Left ventricle myocardium inferior (tissue), 1 donor: ENCODE results near the gene GATAD2B. TPM values are rescaled to one million over a fixed set of nuclear protein-coding genes. Genes with fewer than 3 reads are reported as not detected.
"Not testable (repeated sequence)": the region's sequence is repeated elsewhere in the genome, so short reads cannot be mapped to it uniquely, and the experiment has no call there.

ENCODE experiments used
- DNase-seq: peaks from one replicate; pipeline ENCODE4 v3.0.0-alpha.2; 2020
- H3K27ac ChIP-seq: fragments of 200-600 bp; replicated peaks from 2 replicates; pipeline ENCODE4 v1.8.0; 2021
- H3K27me3 ChIP-seq: fragments of 200-600 bp; 2 replicates; pipeline ENCODE4 v1.8.0; 2021; ENCODE audit warnings: low read depth
- H3K36me3 ChIP-seq: fragments of 200-600 bp; 2 replicates; pipeline ENCODE4 v1.8.0; 2021
- H3K4me1 ChIP-seq: fragments of 200-600 bp; 2 replicates; pipeline ENCODE4 v1.8.0; 2021
- H3K4me3 ChIP-seq: fragments of 200-600 bp; 2 replicates; pipeline ENCODE4 v1.8.0; 2021; ENCODE audit warnings: mild to moderate bottlenecking, moderate library complexity
- H3K9me3 ChIP-seq: fragments of 200-600 bp; replicated peaks from 2 replicates; pipeline ENCODE4 v1.8.0; 2021
- intact Hi-C: fragments of 100-400 bp; cut with micrococcal nuclease; formaldehyde crosslinking; loops from one replicate; pipeline ENCODE4 v1.11.0; 2022
- total RNA-seq: library from RNA; stranded (reverse); fragmentation: NEBNext Ultra II Directional; extraction: Animal tissue kit (Norgen Biotek cat#: 25700); gene quantifications from one replicate; pipeline ENCODE4 v1.2.1, GENCODE V29; 2021
- TF ChIP-seq, protein P1 (sequence below): fragments of 200-600 bp; IDR thresholded peaks from 2 replicates; pipeline ENCODE4 v1.8.0; 2021; ENCODE audit warnings: antibody characterized with exemption, mild to moderate bottlenecking, borderline replicate concordance
- donor health status: DM: no; HTN: yes; CAD: no; lungs with severe emphysema.

Gene GATAD2B
- total RNA-seq, 1 donor from 2014 or later: 35.4 TPM

DNA sequence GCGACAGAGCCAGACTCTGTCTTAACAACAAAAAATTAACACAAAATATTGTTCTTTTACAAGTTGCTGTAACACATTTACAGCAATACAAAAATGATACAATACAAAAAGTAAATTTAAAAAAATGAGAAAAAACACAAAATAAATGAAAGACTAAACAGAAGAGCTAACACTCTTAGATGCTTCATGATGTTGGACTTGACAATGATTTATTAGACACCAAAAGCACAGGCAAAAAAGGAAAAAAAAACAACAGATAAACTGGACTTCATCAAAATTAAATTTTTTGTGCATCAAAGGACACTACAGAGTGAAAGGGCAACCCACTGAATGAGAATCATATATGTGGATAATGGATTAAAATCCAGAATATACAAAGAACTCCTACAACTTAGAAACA is 16.4 kb downstream of the GATAD2B start:
- no peak overlapping the region for H3K27ac ChIP-seq

DNA sequence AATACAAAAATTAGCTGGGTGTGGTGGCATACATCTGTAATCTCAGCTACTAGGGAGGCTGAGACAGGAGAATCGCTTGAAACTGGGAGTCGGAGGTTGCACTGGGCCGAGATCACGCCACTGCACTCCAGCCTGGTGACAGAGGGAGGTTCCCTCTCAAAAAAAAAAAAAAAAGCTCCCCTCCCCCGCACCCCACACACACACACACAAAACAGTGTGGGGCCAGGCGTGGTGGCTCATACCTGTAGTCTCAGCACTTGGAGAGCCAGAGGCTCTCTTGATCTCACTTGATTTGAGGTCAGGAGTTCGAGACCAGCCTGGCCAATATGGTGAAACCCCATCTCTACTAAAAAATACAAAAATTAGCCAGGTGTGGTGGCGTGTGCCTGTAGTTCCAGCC is 16.9 kb downstream of the GATAD2B start:
- intact Hi-C loops: not testable (repeated sequence)
- H3K4me1 ChIP-seq: peaks cover 29% of the 10 kb centered on the region

More for the DNA sequence above, 16.4 kb downstream of the GATAD2B start:
- Histone ChIP-seq H3K27me3 (no peaks in the 10 kb centered on the region), H3K4me1 (peaks cover 25% of the 10 kb centered on the region), H3K9me3 (no peaks in the 10 kb centered on the region), H3K4me3 (no peak overlapping the region), H3K36me3 (peaks cover 10% of the 10 kb centered on the region)
- no peak for DNase-seq
- intact Hi-C loops: no loop called here
- TF ChIP-seq, protein P1, sequence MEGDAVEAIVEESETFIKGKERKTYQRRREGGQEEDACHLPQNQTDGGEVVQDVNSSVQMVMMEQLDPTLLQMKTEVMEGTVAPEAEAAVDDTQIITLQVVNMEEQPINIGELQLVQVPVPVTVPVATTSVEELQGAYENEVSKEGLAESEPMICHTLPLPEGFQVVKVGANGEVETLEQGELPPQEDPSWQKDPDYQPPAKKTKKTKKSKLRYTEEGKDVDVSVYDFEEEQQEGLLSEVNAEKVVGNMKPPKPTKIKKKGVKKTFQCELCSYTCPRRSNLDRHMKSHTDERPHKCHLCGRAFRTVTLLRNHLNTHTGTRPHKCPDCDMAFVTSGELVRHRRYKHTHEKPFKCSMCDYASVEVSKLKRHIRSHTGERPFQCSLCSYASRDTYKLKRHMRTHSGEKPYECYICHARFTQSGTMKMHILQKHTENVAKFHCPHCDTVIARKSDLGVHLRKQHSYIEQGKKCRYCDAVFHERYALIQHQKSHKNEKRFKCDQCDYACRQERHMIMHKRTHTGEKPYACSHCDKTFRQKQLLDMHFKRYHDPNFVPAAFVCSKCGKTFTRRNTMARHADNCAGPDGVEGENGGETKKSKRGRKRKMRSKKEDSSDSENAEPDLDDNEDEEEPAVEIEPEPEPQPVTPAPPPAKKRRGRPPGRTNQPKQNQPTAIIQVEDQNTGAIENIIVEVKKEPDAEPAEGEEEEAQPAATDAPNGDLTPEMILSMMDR: no peak

DNA sequence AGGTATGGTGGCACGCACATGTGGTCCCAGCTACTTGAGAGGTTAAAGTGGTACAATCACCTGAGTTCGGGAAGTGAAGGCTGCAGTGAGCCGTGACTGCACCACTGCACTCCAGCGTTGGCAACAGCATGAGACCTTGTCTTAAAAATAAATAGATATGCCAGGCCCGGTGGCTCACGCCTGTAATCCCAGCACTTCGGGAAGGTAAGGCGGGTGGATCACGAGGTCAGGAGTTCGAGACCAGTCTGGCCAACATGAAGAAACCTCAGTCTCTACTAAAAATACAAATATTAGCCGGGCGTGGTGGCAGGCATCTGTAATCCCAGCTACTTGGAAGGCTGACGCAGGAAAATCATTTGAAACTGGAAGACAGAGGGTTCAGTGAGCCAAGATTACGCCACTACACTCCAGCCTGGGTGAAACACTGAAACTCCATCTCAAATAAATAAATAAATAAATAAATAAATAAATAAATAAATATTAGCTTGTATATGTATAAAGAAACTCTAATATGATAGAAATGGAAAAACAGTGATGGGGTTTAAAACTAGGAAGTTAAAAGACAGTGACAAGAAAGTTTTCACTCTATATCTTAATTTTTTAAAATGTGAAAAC is 18.8 kb downstream of the GATAD2B start:
- no peak overlapping the region for H3K27ac ChIP-seq
- no peak for DNase-seq

More for the DNA sequence above, 16.9 kb downstream of the GATAD2B start:
- not testable (repeated sequence) for H3K4me3 ChIP-seq, DNase-seq, H3K27me3 ChIP-seq, H3K27ac ChIP-seq, H3K9me3 ChIP-seq
- peaks cover 10% of the 10 kb centered on the region for H3K36me3 ChIP-seq

DNA sequence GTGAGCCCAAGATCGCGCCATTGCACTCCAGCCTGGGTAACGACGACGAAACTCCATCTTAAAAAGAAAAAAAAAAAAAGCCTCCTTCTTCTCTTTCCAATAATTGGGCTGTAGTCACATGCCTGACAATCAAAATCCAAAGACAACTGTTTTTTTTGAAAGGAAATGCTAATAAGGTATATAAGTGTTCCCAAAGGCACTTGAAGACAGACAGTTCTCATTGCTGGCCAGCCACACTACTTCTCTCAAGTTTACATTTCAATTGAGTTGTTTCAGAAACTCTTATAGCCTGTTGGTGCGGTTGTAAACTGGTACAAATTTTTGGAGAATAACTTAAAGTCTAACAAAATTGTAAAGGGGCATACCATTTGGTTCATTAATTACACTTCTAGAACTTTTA is 23.3 kb downstream of the GATAD2B start:
- no peaks in the 10 kb centered on the region for H3K27me3 ChIP-seq
- H3K9me3 ChIP-seq: no peaks in the 10 kb centered on the region
- TF ChIP-seq, protein P1: no peak
- H3K36me3 ChIP-seq: peaks cover 19% of the 10 kb centered on the region
- H3K4me3 ChIP-seq: no peak overlapping the region
- intact Hi-C loops: no loop called here
- no peak for DNase-seq
- peaks cover 42% of the 10 kb centered on the region for H3K4me1 ChIP-seq
- H3K27ac ChIP-seq: no peak overlapping the region

More for the DNA sequence above, 18.8 kb downstream of the GATAD2B start:
- TF ChIP-seq, protein P1: no peak
- Histone ChIP-seq H3K36me3 (peaks cover 21% of the 10 kb centered on the region), H3K9me3 (no peaks in the 10 kb centered on the region), H3K4me3 (no peak overlapping the region), H3K4me1 (peaks cover 30% of the 10 kb centered on the region), H3K27me3 (no peaks in the 10 kb centered on the region)
- intact Hi-C loops: no loop called here

DNA sequence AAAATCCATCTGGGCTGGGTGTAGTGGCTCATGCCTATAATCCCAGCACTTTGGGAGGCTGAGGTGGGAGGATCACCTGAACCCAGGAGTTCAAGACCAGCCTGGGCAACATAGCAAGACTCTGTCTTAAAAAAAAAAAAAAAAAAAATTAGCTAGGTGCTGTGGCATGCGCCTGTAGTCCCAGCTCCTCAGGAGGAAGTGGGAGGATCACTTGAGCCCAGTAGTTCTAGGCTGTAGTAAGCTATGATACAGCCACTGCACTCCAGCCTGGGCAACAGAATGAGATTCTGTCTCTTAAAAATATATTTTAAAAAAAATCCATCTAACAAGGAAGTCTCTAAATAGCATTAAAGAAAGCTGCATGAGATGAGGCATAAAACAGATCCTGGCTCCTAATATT is 26.9 kb downstream of the GATAD2B start:
- H3K27ac ChIP-seq, H3K4me3 ChIP-seq, intact Hi-C loops, DNase-seq, H3K9me3 ChIP-seq, H3K27me3 ChIP-seq: not testable (repeated sequence)
- peaks cover 24% of the 10 kb centered on the region for H3K4me1 ChIP-seq
- peaks cover 29% of the 10 kb centered on the region for H3K36me3 ChIP-seq

DNA sequence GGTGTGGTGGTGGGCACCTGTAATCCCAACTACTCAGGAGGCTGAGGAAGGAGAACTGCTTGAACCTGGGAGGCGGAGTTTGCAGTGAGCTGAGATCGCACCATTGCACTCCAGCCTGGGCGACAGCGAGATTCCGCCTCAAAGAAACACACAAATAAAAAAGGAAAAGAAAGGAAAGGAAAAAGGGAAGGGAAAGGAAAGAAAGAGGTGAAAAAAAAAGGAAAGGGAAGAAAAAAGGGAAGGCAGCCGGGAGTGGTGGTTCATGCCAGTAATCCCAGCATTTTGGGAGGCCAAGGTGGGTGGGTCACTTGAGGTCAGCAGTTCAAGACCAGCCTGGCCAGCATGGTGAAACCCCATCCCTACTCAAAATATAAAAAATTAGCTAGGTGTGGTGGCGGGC is 31.7 kb downstream of the GATAD2B start:
- DNase-seq, intact Hi-C loops, H3K36me3 ChIP-seq, H3K9me3 ChIP-seq, H3K4me3 ChIP-seq, H3K27ac ChIP-seq, H3K27me3 ChIP-seq: not testable (repeated sequence)
- peaks cover 33% of the 10 kb centered on the region for H3K4me1 ChIP-seq

DNA sequence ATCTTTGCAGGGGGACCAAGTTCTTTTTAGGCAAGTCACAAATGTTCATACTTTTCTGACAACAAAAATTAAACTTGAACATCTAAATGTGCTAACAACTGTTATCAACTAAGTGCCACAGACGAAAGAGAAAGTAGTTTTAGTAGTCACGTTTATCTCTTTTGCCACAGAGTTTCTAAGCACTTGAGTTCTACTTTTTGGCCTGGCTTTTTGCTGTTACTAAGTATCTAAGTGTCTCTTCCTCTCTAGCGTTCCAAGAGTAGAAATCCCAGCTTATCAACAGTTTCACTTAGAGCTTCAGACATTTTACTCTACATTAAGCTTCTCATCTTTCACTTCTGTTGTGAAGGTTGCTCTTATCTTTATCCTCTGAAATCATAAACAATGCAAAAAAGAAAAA is 34.2 kb downstream of the GATAD2B start:
- Histone ChIP-seq H3K4me3 (no peak overlapping the region), H3K27me3 (no peaks in the 10 kb centered on the region), H3K4me1 (peaks cover 31% of the 10 kb centered on the region), H3K9me3 (no peaks in the 10 kb centered on the region), H3K27ac (no peak overlapping the region), H3K36me3 (peaks cover 9% of the 10 kb centered on the region)
- DNase-seq: no peak
- intact Hi-C loops: no loop called here
- TF ChIP-seq, protein P1: no peak
